ENCODE data around the gene CYB561. TPM values are rescaled to one million over a fixed set of nuclear protein-coding genes. Genes with fewer than 3 reads are reported as not detected.

The CYB561 gene
- total RNA-seq, 1 experiment from 2014 or later, result 67.6 TPM

- H3K9ac ChIP-seq (ENCODE audit: low read length), result no peak overlapping the region
- no peaks in the 10 kb centered on the region for H4K20me1 ChIP-seq (ENCODE audit: insufficient read depth)
- no peak for DNase-seq (ENCODE audit: low read depth, low spot score)
- POLR2A ChIA-PET, result no interaction called here
- no peaks in the 10 kb centered on the region for H3K4me1 ChIP-seq (ENCODE audit: control insufficient read depth in 1 of 2, insufficient read depth in 2 of 2, low read length in 2 of 2)
- H3K9me2 ChIP-seq (ENCODE audit: insufficient read depth), result no peaks in the 10 kb centered on the region
- no peaks in the 10 kb centered on the region for H3K27me3 ChIP-seq (ENCODE audit: insufficient read depth, low read length)
- H3K27ac ChIP-seq (ENCODE audit: low read depth, low read length), result no peak overlapping the region
- no peak for ATAC-seq
- H3K9me3 ChIP-seq (ENCODE audit: control insufficient read depth in 1 of 2, insufficient read depth in 1 of 2, low read depth in 1 of 2, low read length in 2 of 2), result no peaks in the 10 kb centered on the region
- H2AFZ ChIP-seq (ENCODE audit: low read depth, low read length, poor library complexity, severe bottlenecking), result no peak overlapping the region
- TF ChIP-seq TCF7L2 (IDR thresholded peaks at IDR 0.05; ENCODE audit: borderline replicate concordance, extremely low read depth, insufficient read depth, insufficient read length), result no peak
- no peak for TF ChIP-seq EZH2 (IDR thresholded peaks at IDR 0.05)
- no peak for TF ChIP-seq FOSL1 (IDR thresholded peaks at IDR 0.05; ENCODE audit: low read depth)
- TF ChIP-seq RAD21 (IDR thresholded peaks at IDR 0.05; ENCODE audit: low read depth), result no peak
- TF ChIP-seq SRF (IDR thresholded peaks at IDR 0.05; ENCODE audit: low read depth), result no peak
- TF ChIP-seq EGR1 (IDR thresholded peaks at IDR 0.05; ENCODE audit: low read depth), result no peak
- no peak for TF ChIP-seq POLR2AphosphoS5 (IDR thresholded peaks at IDR 0.05; ENCODE audit: low read depth, low read length)
- TF ChIP-seq EZH2phosphoT487 (IDR thresholded peaks at IDR 0.05; ENCODE audit: borderline replicate concordance), result no peak
- TF ChIP-seq REST (IDR thresholded peaks at IDR 0.05; ENCODE audit: low read depth), result no peak
- TF ChIP-seq, protein P1, sequence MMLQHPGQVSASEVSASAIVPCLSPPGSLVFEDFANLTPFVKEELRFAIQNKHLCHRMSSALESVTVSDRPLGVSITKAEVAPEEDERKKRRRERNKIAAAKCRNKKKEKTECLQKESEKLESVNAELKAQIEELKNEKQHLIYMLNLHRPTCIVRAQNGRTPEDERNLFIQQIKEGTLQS (IDR thresholded peaks at IDR 0.05), result no peak
- TF ChIP-seq POLR2A (IDR thresholded peaks at IDR 0.05; ENCODE audit: borderline replicate concordance, extremely low read depth, insufficient read depth, insufficient read length), result no peak
- no peak for TF ChIP-seq CEBPB (IDR thresholded peaks at IDR 0.05; ENCODE audit: low read depth)
- TF ChIP-seq, protein P2, sequence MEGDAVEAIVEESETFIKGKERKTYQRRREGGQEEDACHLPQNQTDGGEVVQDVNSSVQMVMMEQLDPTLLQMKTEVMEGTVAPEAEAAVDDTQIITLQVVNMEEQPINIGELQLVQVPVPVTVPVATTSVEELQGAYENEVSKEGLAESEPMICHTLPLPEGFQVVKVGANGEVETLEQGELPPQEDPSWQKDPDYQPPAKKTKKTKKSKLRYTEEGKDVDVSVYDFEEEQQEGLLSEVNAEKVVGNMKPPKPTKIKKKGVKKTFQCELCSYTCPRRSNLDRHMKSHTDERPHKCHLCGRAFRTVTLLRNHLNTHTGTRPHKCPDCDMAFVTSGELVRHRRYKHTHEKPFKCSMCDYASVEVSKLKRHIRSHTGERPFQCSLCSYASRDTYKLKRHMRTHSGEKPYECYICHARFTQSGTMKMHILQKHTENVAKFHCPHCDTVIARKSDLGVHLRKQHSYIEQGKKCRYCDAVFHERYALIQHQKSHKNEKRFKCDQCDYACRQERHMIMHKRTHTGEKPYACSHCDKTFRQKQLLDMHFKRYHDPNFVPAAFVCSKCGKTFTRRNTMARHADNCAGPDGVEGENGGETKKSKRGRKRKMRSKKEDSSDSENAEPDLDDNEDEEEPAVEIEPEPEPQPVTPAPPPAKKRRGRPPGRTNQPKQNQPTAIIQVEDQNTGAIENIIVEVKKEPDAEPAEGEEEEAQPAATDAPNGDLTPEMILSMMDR (IDR thresholded peaks at IDR 0.05 in 2 of 3, conservative IDR thresholded peaks at IDR 0.05 in 1 of 3; ENCODE audit: borderline replicate concordance in 1 of 3, insufficient read depth in 1 of 3, low read depth in 2 of 3, low read length in 2 of 3), result no peak
- TF ChIP-seq ELF1 (IDR thresholded peaks at IDR 0.05; ENCODE audit: borderline replicate concordance, low read depth), result no peak
- no peak for TF ChIP-seq ZNF274 (IDR thresholded peaks at IDR 0.05; ENCODE audit: low read depth, low read length)
- no peak for TF ChIP-seq ZFX (IDR thresholded peaks at IDR 0.05)
- no peak for TF ChIP-seq SIN3A (IDR thresholded peaks at IDR 0.05; ENCODE audit: low read depth)
- no peaks in the 10 kb centered on the region for H3K79me2 ChIP-seq (ENCODE audit: insufficient read depth, low read length)
- intact Hi-C loops (cut with micrococcal nuclease), result no loop called here
- H3K4me2 ChIP-seq (ENCODE audit: low read length), result no peak overlapping the region
- no TSS peak for BruUV-seq (replicated peaks)
- RAD21 ChIA-PET (ENCODE audit: low non-redundant PET in 1 of 2, low total read pairs in 2 of 2, uncharacterized antibody in 2 of 2, unreplicated experiment in 2 of 2), result no interaction called here
- 0 out of 4 replicates have a peak, but pooled peaks cover 0 to 6% of the 10 kb centered on the region in 2 experiments for H3K36me3 ChIP-seq (ENCODE audit: control insufficient read depth in 1 of 2, insufficient read depth in 2 of 2, low read length in 2 of 2)
- H3K4me3 ChIP-seq (replicated peaks in 1 of 2; ENCODE audit: low read depth in 1 of 2, low read length in 2 of 2), result no peak overlapping the region
- CTCF ChIA-PET, result no interaction called here
Measured at GRCh38 chr17:63419949-63420867, 25.9 kb downstream of the CYB561 start.

Data from HCT116 (cell line).